Central memory CD8-positive, alpha-beta T cell (primary cell): ENCODE measurements around the gene PCDH7.

Experiments used
- ATAC-seq: fragments of 150-1000 bp; cut with Tn5 transposase; replicated peaks from 2 replicates; pipeline ENCODE4 v1.10.0; 2022; ENCODE audit warnings: mild to moderate bottlenecking, moderate FRiP score, moderate number of reproducible peaks; ENCODE audit not compliant: poor library complexity, severe bottlenecking; ENCODE audit errors: extremely low read depth
- DNase-seq, 2 donors: peaks; one replicate each; pipeline ENCODE4 v3.0.0; 2021; ENCODE audit warnings: low spot score in 2 of 2
- H3K27ac Mint-ChIP-seq: one replicate; pipeline ENCODE4 v1.8.0; 2022; ENCODE audit warnings: low read depth, mild to moderate bottlenecking, moderate library complexity, mixed read lengths
- H3K27me3 Mint-ChIP-seq: one replicate; pipeline ENCODE4 v1.8.0; 2022; ENCODE audit warnings: mixed read lengths
- H3K36me3 Mint-ChIP-seq: one replicate; pipeline ENCODE4 v1.8.0; 2022; ENCODE audit warnings: mild to moderate bottlenecking, moderate library complexity, mixed read lengths; ENCODE audit not compliant: insufficient read depth
- H3K4me1 Mint-ChIP-seq: one replicate; pipeline ENCODE4 v1.8.0; 2022; ENCODE audit warnings: mixed read lengths
- H3K4me3 Mint-ChIP-seq: one replicate; pipeline ENCODE4 v1.8.0; 2022; ENCODE audit warnings: mild to moderate bottlenecking, moderate library complexity, mixed read lengths
- H3K9me3 Mint-ChIP-seq: one replicate; pipeline ENCODE4 v1.8.0; 2022; ENCODE audit warnings: mixed read lengths

The PCDH7 gene

GRCh38 chr4:30720661-30721184 is 554 bp downstream of the PCDH7 start:
- ATAC-seq: no peak
- peaks cover 16% of the 10 kb centered on the region for H3K4me1 Mint-ChIP-seq
- H3K27ac Mint-ChIP-seq: no peak overlapping the region
- H3K27me3 Mint-ChIP-seq: peaks cover 40% of the 10 kb centered on the region
- peak overlapping the region; percentile 37 for H3K4me3 Mint-ChIP-seq
- H3K36me3 Mint-ChIP-seq: peaks cover 7% of the 10 kb centered on the region
- H3K9me3 Mint-ChIP-seq: no peaks in the 10 kb centered on the region
- DNase-seq: no peak

GRCh38 chr4:30721185-30722091 is 1.3 kb downstream of the PCDH7 start:
- peaks cover 10% of the 10 kb centered on the region for H3K4me1 Mint-ChIP-seq
- peak overlapping the region; percentile 37 for H3K4me3 Mint-ChIP-seq
- no peak for DNase-seq
- ATAC-seq: no peak
- peaks cover 7% of the 10 kb centered on the region for H3K36me3 Mint-ChIP-seq
- no peaks in the 10 kb centered on the region for H3K9me3 Mint-ChIP-seq
- peaks cover 40% of the 10 kb centered on the region for H3K27me3 Mint-ChIP-seq
- H3K27ac Mint-ChIP-seq: no peak overlapping the region

GRCh38 chr4:30722092-30722358 is 1.9 kb downstream of the PCDH7 start:
- DNase-seq: no peak
- H3K36me3 Mint-ChIP-seq: peaks cover 7% of the 10 kb centered on the region
- H3K27me3 Mint-ChIP-seq: peaks cover 40% of the 10 kb centered on the region
- H3K4me3 Mint-ChIP-seq: no peak overlapping the region
- H3K9me3 Mint-ChIP-seq: no peaks in the 10 kb centered on the region
- ATAC-seq: no peak
- no peak overlapping the region for H3K27ac Mint-ChIP-seq
- H3K4me1 Mint-ChIP-seq: peaks cover 10% of the 10 kb centered on the region

- no peaks in the 10 kb centered on the region for H3K9me3 Mint-ChIP-seq
- H3K4me3 Mint-ChIP-seq: no peak overlapping the region
- peaks cover 5% of the 10 kb centered on the region for H3K4me1 Mint-ChIP-seq
- H3K27ac Mint-ChIP-seq: no peak overlapping the region
- H3K27me3 Mint-ChIP-seq: peaks cover 34% of the 10 kb centered on the region
- ATAC-seq (no peak), DNase-seq (no peak)
- H3K36me3 Mint-ChIP-seq: peaks cover 7% of the 10 kb centered on the region
Measured at GRCh38 chr4:30722359-30723200, 2.4 kb downstream of the PCDH7 start.

- Mint-ChIP-seq H3K27ac (no peak overlapping the region), H3K36me3 (peaks cover 6% of the 10 kb centered on the region), H3K4me1 (peaks cover 5% of the 10 kb centered on the region), H3K9me3 (no peaks in the 10 kb centered on the region), H3K4me3 (no peak overlapping the region), H3K27me3 (peaks cover 26% of the 10 kb centered on the region)
- no peak for DNase-seq
- no peak for ATAC-seq
Measured at GRCh38 chr4:30723201-30723955, 3.2 kb downstream of the PCDH7 start.

GRCh38 chr4:30724247-30724646 is 4.1 kb downstream of the PCDH7 start:
- H3K36me3 Mint-ChIP-seq: peaks cover 4% of the 10 kb centered on the region
- ATAC-seq (no peak), DNase-seq (no peak)
- H3K27ac Mint-ChIP-seq: no peak overlapping the region
- H3K4me1 Mint-ChIP-seq: peaks cover 1% of the 10 kb centered on the region
- peaks cover 17% of the 10 kb centered on the region for H3K27me3 Mint-ChIP-seq
- no peak overlapping the region for H3K4me3 Mint-ChIP-seq
- H3K9me3 Mint-ChIP-seq: no peaks in the 10 kb centered on the region

- DNase-seq (no peak), ATAC-seq (no peak)
- no peaks in the 10 kb centered on the region for H3K4me1 Mint-ChIP-seq
- no peaks in the 10 kb centered on the region for H3K9me3 Mint-ChIP-seq
- H3K27ac Mint-ChIP-seq: no peak overlapping the region
- H3K27me3 Mint-ChIP-seq: peaks cover 5% of the 10 kb centered on the region
- H3K36me3 Mint-ChIP-seq: peaks cover 4% of the 10 kb centered on the region
- H3K4me3 Mint-ChIP-seq: no peak overlapping the region
Measured at GRCh38 chr4:30725562-30725961, 5.4 kb downstream of the PCDH7 start.

GRCh38 chr4:30726090-30726675 is 6.0 kb downstream of the PCDH7 start:
- no peak for DNase-seq
- Mint-ChIP-seq H3K27ac (no peak overlapping the region), H3K4me1 (no peaks in the 10 kb centered on the region), H3K36me3 (peaks cover 2% of the 10 kb centered on the region), H3K4me3 (no peak overlapping the region), H3K9me3 (no peaks in the 10 kb centered on the region), H3K27me3 (no peaks in the 10 kb centered on the region)
- ATAC-seq: no peak

GRCh38 chr4:30727409-30727808 is 7.2 kb downstream of the PCDH7 start:
- Mint-ChIP-seq H3K4me3 (no peak overlapping the region), H3K9me3 (no peaks in the 10 kb centered on the region), H3K27me3 (no peaks in the 10 kb centered on the region), H3K4me1 (no peaks in the 10 kb centered on the region), H3K27ac (no peak overlapping the region), H3K36me3 (peaks cover under 1% of the 10 kb centered on the region)
- ATAC-seq (no peak), DNase-seq (no peak)

GRCh38 chr4:30728311-30728710 is 8.1 kb downstream of the PCDH7 start:
- H3K27ac Mint-ChIP-seq: no peak overlapping the region
- H3K9me3 Mint-ChIP-seq: no peaks in the 10 kb centered on the region
- ATAC-seq: no peak
- no peak for DNase-seq
- H3K36me3 Mint-ChIP-seq: no peaks in the 10 kb centered on the region
- H3K27me3 Mint-ChIP-seq: no peaks in the 10 kb centered on the region
- H3K4me3 Mint-ChIP-seq: no peak overlapping the region
- H3K4me1 Mint-ChIP-seq: no peaks in the 10 kb centered on the region

GRCh38 chr4:30743897-30744296 is 23.7 kb downstream of the PCDH7 start:
- Mint-ChIP-seq H3K9me3 (peaks cover 5% of the 10 kb centered on the region), H3K27me3 (no peaks in the 10 kb centered on the region), H3K36me3 (no peaks in the 10 kb centered on the region), H3K4me3 (no peak overlapping the region), H3K4me1 (no peaks in the 10 kb centered on the region), H3K27ac (no peak overlapping the region)
- ATAC-seq: no peak
- DNase-seq: no peak

- Mint-ChIP-seq H3K9me3 (peaks cover 5% of the 10 kb centered on the region), H3K4me1 (no peaks in the 10 kb centered on the region), H3K36me3 (no peaks in the 10 kb centered on the region), H3K4me3 (no peak overlapping the region), H3K27me3 (no peaks in the 10 kb centered on the region), H3K27ac (no peak overlapping the region)
- no peak for DNase-seq
- no peak for ATAC-seq
Measured at GRCh38 chr4:30744386-30744785, 24.2 kb downstream of the PCDH7 start.
